CD1c-positive myeloid dendritic cell (primary cell): ENCODE results near the gene PTPN5.
"Not testable (repeated sequence)": the region's sequence is repeated elsewhere in the genome, so short reads cannot be mapped to it uniquely, and the experiment has no call there.

Experiments
- DNase-seq: peaks from one replicate; pipeline ENCODE4 v3.0.0-alpha.2; 2016; ENCODE audit errors: extremely low spot score

Gene PTPN5

GRCh38 chr11:18681949-18682348, 109.6 kb downstream of the PTPN5 start:
- not testable (repeated sequence) for DNase-seq
